ENCODE data around the gene RABGAP1L. TPM values are rescaled to one million over a fixed set of nuclear protein-coding genes. Genes with fewer than 3 reads are reported as not detected.
"Not testable (repeated sequence)": the region's sequence is repeated elsewhere in the genome, so short reads cannot be mapped to it uniquely, and the experiment has no call there.

RABGAP1L gene
- total RNA-seq, 2 donors from 2014 or later = 37.9 to 59.8 TPM

DNA sequence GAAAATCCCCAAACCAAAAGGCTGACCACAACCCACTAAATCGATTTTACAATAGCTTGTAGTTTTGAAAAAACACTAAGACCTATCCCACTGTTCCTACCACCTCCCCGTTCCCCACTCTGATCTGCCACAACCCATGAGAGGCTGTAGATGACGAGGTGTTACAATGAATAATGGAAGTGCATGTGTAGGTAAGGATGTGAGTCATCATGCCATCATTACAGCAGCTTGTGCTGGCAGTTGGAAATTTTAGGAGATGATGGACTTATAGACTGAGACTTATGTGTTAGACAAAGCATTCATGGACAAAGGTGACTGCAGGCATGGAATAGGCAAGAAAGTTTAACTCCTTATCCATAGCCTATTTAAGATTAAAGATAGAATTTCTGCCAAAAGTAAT, 655.7 kb downstream of the RABGAP1L start:
- TF ChIP-seq, protein P1, sequence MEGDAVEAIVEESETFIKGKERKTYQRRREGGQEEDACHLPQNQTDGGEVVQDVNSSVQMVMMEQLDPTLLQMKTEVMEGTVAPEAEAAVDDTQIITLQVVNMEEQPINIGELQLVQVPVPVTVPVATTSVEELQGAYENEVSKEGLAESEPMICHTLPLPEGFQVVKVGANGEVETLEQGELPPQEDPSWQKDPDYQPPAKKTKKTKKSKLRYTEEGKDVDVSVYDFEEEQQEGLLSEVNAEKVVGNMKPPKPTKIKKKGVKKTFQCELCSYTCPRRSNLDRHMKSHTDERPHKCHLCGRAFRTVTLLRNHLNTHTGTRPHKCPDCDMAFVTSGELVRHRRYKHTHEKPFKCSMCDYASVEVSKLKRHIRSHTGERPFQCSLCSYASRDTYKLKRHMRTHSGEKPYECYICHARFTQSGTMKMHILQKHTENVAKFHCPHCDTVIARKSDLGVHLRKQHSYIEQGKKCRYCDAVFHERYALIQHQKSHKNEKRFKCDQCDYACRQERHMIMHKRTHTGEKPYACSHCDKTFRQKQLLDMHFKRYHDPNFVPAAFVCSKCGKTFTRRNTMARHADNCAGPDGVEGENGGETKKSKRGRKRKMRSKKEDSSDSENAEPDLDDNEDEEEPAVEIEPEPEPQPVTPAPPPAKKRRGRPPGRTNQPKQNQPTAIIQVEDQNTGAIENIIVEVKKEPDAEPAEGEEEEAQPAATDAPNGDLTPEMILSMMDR (IDR thresholded peaks at IDR 0.05) = no peak
- Histone ChIP-seq H3K27me3 (replicated peaks; ENCODE audit: insufficient read depth) (no peaks in the 10 kb centered on the region), H3K4me1 (ENCODE audit: control insufficient read depth in 1 of 2, low read depth in 2 of 2) (no peaks in the 10 kb centered on the region), H3K4me3 (no peak overlapping the region), H3K27ac (no peak overlapping the region), H3K36me3 (no peaks in the 10 kb centered on the region), H3K9me3 (no peaks in the 10 kb centered on the region)
- no peak for ATAC-seq (ENCODE audit: insufficient number of reproducible peaks, low FRiP score, low read depth)
- no peak for DNase-seq (ENCODE audit: low spot score)

DNA sequence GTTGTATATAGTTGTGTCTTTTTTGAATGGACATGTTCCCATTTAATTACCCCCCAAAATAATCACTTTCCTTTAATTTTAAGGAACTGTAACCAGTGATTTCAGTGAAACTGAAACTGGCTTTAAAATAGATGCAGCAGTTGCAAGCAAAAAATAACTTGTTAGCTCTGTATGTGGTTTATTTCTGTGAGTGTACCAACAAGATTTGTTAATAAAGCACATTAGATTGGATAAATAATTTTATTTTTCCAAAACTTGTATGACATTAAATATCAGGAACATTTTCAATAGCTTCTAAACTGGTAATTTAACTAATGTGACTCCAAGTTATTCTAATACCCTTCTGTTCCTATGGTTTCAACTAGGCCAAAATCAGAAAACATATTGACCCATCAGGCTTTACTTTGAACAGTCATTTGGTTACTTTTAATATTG, 656.2 kb downstream of the RABGAP1L start:
- TF ChIP-seq, protein P1 (IDR thresholded peaks at IDR 0.05) = no peak
- Histone ChIP-seq H3K36me3 (no peaks in the 10 kb centered on the region), H3K27me3 (replicated peaks; ENCODE audit: insufficient read depth) (no peaks in the 10 kb centered on the region), H3K27ac (no peak overlapping the region), H3K4me3 (no peak overlapping the region), H3K4me1 (ENCODE audit: control insufficient read depth in 1 of 2, low read depth in 2 of 2) (no peaks in the 10 kb centered on the region), H3K9me3 (no peaks in the 10 kb centered on the region)
- DNase-seq (ENCODE audit: low spot score) (no peak), ATAC-seq (ENCODE audit: insufficient number of reproducible peaks, low FRiP score, low read depth) (no peak)

DNA sequence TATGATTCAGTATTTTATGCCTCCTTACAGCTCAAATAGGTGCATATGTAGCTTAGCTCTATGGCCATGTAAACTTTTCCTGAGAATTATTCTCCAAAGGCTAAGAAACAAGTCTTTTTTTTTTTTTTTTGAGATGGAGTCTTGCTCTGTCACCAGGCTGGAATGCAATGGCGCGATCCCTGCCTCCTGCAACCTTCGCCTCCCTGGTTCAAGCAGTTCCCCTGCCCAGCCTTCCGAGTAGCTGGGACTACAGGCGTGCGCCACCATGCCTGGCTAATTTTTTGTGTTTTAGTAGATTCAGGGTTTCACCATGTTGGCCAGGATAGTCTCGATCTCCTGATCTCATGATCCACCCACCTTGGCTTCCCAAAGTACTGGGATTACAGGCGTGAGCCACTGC, 657.3 kb downstream of the RABGAP1L start:
- H3K4me3 ChIP-seq; H3K27ac ChIP-seq; H3K27me3 ChIP-seq (replicated peaks; ENCODE audit: insufficient read depth); H3K36me3 ChIP-seq; H3K4me1 ChIP-seq (ENCODE audit: control insufficient read depth in 1 of 2, low read depth in 2 of 2); ATAC-seq (ENCODE audit: insufficient number of reproducible peaks, low FRiP score, low read depth); H3K9me3 ChIP-seq; DNase-seq (ENCODE audit: low spot score): not testable (repeated sequence)

DNA sequence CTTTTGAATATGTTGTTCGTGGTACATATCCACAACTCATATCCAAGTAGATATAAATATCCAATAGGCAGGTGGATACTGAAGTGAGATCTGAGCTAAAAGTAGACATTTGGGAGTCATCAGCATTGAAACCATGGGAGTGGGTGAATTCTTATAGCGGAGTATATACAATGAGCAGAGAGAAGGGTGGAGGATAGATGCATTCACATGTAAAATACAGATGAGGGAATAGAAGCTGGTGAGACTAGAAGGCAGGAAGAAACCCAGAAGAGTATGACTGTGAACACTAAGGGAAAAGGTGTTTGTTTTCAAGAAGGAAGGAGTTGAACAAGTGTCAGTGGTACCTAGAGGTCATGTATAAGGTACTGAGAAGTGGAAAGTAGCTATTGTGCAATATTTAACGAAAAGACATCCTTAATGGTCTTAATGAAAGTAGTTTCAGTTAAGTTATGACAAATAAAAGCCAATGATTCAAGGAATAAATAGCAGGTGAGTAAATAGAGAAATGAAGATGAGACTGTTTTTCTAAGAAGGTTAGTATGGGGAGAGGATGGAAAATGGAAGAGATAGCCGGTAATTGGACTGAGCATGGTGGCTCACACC, 658.8 kb downstream of the RABGAP1L start:
- H3K27me3 ChIP-seq (replicated peaks; ENCODE audit: insufficient read depth) = no peaks in the 10 kb centered on the region
- no peaks in the 10 kb centered on the region for H3K4me1 ChIP-seq (ENCODE audit: control insufficient read depth in 1 of 2, low read depth in 2 of 2)
- H3K36me3 ChIP-seq = no peaks in the 10 kb centered on the region
- no peak for DNase-seq (ENCODE audit: low spot score)
- H3K4me3 ChIP-seq = no peak overlapping the region
- no peak for ATAC-seq (ENCODE audit: insufficient number of reproducible peaks, low FRiP score, low read depth)
- no peaks in the 10 kb centered on the region for H3K9me3 ChIP-seq
- H3K27ac ChIP-seq = no peak overlapping the region
- TF ChIP-seq, protein P1 (IDR thresholded peaks at IDR 0.05) = no peak

DNA sequence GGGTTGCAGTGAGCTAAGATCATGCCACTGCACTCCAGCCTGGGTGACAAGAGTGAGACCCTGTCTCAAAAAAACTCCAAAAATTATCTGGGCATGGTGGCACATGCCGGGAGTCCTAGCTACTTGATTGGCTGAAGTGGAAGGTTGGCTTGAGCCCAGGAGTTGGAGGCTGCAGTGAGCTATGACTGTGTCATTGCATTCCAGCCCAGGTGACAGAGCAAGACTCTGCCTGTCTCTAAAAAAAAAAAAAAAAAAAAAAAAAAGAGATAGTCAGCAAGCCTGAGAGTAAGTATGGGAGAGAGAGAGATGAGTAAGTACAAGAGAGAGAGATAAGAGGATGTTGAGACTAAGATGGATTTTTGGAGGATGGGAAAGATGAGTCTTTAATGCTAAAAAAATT, 659.6 kb downstream of the RABGAP1L start:
- H3K27me3 ChIP-seq (replicated peaks; ENCODE audit: insufficient read depth) = no peaks in the 10 kb centered on the region
- no peaks in the 10 kb centered on the region for H3K4me1 ChIP-seq (ENCODE audit: control insufficient read depth in 1 of 2, low read depth in 2 of 2)
- H3K36me3 ChIP-seq = no peaks in the 10 kb centered on the region
- no peak overlapping the region for H3K27ac ChIP-seq
- ATAC-seq (ENCODE audit: insufficient number of reproducible peaks, low FRiP score, low read depth) (no peak), DNase-seq (ENCODE audit: low spot score) (no peak)
- TF ChIP-seq, protein P1 (IDR thresholded peaks at IDR 0.05) = no peak
- H3K9me3 ChIP-seq = no peaks in the 10 kb centered on the region
- H3K4me3 ChIP-seq = no peak overlapping the region

DNA sequence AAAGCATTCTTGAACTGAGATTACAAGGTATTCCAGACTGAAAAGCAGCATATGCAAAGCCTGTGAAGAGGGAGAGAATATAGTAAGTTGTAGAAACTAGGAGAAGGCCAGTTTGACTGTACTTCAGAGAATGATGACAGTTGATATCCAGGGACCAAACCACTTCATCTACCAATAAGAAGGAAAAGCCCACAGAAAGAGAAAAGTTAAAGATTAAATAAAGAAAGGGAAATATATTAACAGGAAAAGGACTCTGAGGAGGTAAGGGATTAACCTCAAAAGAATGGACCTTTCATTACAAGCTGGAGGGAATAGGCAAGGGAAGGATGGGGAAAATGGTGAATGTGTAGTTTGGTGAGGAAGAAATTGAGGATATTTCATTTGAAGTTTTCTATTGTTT, 660.3 kb downstream of the RABGAP1L start:
- Histone ChIP-seq H3K27me3 (replicated peaks; ENCODE audit: insufficient read depth) (no peaks in the 10 kb centered on the region), H3K27ac (no peak overlapping the region), H3K9me3 (no peaks in the 10 kb centered on the region), H3K4me3 (no peak overlapping the region), H3K36me3 (no peaks in the 10 kb centered on the region), H3K4me1 (ENCODE audit: control insufficient read depth in 1 of 2, low read depth in 2 of 2) (no peaks in the 10 kb centered on the region)
- DNase-seq (ENCODE audit: low spot score) (no peak), ATAC-seq (ENCODE audit: insufficient number of reproducible peaks, low FRiP score, low read depth) (no peak)
- TF ChIP-seq, protein P1 (IDR thresholded peaks at IDR 0.05) = no peak

Measured in thoracic aorta (tissue), 2 donors.